K562 (cell line): ENCODE measurements around the gene KLHL29. TPM values are rescaled to one million over a fixed set of nuclear protein-coding genes. Genes with fewer than 3 reads are reported as not detected.
A peak's percentile ranks its signal among the peaks of the same experiment; 100 is the strongest.

Source experiments
- CBX8 ChIP-seq: fragments of 200-600 bp; sonication (generic); IDR thresholded peaks from 2 replicates; pipeline ENCODE4 v1.6.1; 2012; ENCODE audit warnings: borderline replicate concordance, mixed run types, low read depth, mild to moderate bottlenecking, moderate library complexity, mixed read lengths, low read length, control low read depth, inconsistent platforms; ENCODE audit not compliant: poor library complexity, severe bottlenecking; ENCODE audit errors: extremely low read depth
- CUX1 ChIP-seq: fragments of 200-800 bp; sonication (Bioruptor generic); IDR thresholded peaks from 2 replicates; pipeline ENCODE4 v1.6.1; 2016; ENCODE audit warnings: missing genetic modification characterization, missing compliant biosample characterization
- MGA ChIP-seq: fragments of 450-650 bp; IDR thresholded peaks from 2 replicates; pipeline ENCODE4 v1.6.1; 2016; ENCODE audit warnings: mild to moderate bottlenecking, moderate library complexity
- USF2 ChIP-seq: sonication (generic); formaldehyde crosslinking; IDR thresholded peaks from 2 replicates; pipeline ENCODE4 v1.5.0; 2020; ENCODE audit warnings: missing genetic modification reagents
- VEZF1 ChIP-seq: fragments of 200-800 bp; sonication (Bioruptor generic); IDR thresholded peaks from 2 replicates; pipeline ENCODE4 v1.6.1; 2017; ENCODE audit warnings: missing genetic modification characterization, missing compliant biosample characterization
- ZSCAN29 ChIP-seq: fragments of 450-650 bp; IDR thresholded peaks from 2 replicates; pipeline ENCODE4 v1.6.1; 2017
- polyA plus RNA-seq, 8 experiments: library from polyadenylated mRNA; depleted of rRNA in 4 of 8; stranded (reverse) in 5 of 8; unstranded in 3 of 8; fragments of >200 nt; fragmentation: Nextera tagmentation in 2 of 8; fragmentation: Illumina TruSeq in 1 of 8; extraction: Ambion mirVana in 2 of 8; extraction: Trizol in 1 of 8; gene quantifications; 2 replicates each; pipeline versions ENCODE4 v1.2.1 to v1.2.3, GENCODE V29; 2011 to 2014; ENCODE audit warnings: inconsistent platforms in 1 of 8, missing spikeins in 1 of 8
- total RNA-seq, 7 experiments: library from RNA; depleted of rRNA in 6 of 7; stranded (reverse); fragments of >200 nt in 6 of 7; fragmentation: Illumina TruSeq in 2 of 7; extraction: Trizol in 2 of 7; gene quantifications; 2 replicates each; pipeline versions ENCODE4 v1.2.1 to v1.2.3, GENCODE V29; 2011 to 2021; ENCODE audit warnings: low replicate concordance in 1 of 7

Gene KLHL29
- total and polyA plus RNA-seq, 9 of the 15 experiments (the other 6 are each of a cell fraction or from before 2014, with no cell fraction given): 0.03 to 0.31 (median 0.08) TPM; not detected in 1

GRCh38 chr2:23360571-23361125 is 24.3 kb upstream of the KLHL29 start (continued):
- TF ChIP-seq MGA (peak; percentile 97), CBX8 (no peak), VEZF1 (peak; percentile 85), USF2 (peak; percentile 75), CUX1 (CRISPR knock-in tag) (no peak), ZSCAN29 (no peak)
